Retinal pigment epithelial cell (primary cell): ENCODE data around the gene C3orf62.
A peak's percentile ranks its signal among the peaks of the same experiment; 100 is the strongest.
"Not testable (repeated sequence)": the region's sequence is repeated elsewhere in the genome, so short reads cannot be mapped to it uniquely, and the experiment has no call there.

Source experiments
- DNase-seq: peaks from one replicate; pipeline ENCODE4 v3.0.0-alpha.2; 2010; ENCODE audit warnings: low read depth
- H3K4me3 ChIP-seq: 2 replicates; pipeline ENCODE4 v1.5.1; 2011; ENCODE audit warnings: mild to moderate bottlenecking, low read length, control low read depth, moderate library complexity
- TF ChIP-seq, protein P1 (sequence below): conservative IDR thresholded peaks from 2 replicates; pipeline ENCODE4 v1.5.1; 2011; ENCODE audit warnings: low read depth, low read length, control low read depth, inconsistent platforms

C3orf62 gene

GRCh38 chr3:49255718-49256511 is 21.1 kb downstream of the C3orf62 start:
- TF ChIP-seq, protein P1, sequence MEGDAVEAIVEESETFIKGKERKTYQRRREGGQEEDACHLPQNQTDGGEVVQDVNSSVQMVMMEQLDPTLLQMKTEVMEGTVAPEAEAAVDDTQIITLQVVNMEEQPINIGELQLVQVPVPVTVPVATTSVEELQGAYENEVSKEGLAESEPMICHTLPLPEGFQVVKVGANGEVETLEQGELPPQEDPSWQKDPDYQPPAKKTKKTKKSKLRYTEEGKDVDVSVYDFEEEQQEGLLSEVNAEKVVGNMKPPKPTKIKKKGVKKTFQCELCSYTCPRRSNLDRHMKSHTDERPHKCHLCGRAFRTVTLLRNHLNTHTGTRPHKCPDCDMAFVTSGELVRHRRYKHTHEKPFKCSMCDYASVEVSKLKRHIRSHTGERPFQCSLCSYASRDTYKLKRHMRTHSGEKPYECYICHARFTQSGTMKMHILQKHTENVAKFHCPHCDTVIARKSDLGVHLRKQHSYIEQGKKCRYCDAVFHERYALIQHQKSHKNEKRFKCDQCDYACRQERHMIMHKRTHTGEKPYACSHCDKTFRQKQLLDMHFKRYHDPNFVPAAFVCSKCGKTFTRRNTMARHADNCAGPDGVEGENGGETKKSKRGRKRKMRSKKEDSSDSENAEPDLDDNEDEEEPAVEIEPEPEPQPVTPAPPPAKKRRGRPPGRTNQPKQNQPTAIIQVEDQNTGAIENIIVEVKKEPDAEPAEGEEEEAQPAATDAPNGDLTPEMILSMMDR, result no peak
- H3K4me3 ChIP-seq, result no peak overlapping the region
- no peak for DNase-seq

- TF ChIP-seq, protein P1, result no peak
- no peak for DNase-seq
- H3K4me3 ChIP-seq, result no peak overlapping the region
These were observed 21.9 kb downstream of the C3orf62 start for GRCh38 chr3:49255112-49255511.

DNA sequence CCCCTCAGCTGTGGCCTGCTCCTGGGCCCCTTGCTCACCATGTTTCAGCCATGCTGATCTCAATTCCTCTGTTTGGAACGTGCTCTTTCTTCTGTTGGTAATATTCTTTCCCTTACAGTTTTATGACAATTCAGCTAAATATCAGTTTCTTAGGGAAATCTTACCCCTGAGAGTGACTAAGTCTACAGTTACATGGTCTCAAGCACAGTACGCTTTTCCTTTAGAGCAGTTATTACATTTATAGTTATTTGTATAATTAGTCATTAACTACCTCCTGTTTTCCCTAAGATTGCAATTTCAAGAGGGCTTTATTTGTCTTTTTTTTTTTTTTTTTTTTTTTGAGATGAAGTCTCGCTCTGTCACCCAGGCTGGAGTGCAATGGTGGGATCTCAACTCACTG is 23.5 kb downstream of the C3orf62 start:
- DNase-seq, result no peak
- H3K4me3 ChIP-seq, result no peak overlapping the region
- TF ChIP-seq, protein P1, result no peak

DNA sequence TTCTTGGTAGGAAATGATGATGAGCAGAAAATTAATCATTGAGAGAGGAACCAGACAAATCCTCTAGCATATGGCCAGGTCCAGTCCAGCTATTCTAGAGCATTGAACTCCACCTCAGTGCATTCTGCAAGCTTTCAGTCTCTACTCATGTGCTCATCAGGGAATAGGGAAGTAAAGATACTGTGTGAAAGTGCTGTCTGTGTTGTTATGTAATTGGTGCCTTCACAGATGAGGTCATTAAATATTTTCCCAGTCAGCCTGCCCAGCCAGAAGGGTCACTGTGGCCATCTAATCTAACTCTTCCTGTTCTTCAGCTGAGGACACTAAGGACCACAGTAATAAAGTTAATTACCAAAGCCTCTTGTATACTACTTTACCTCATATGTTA is 28.2 kb downstream of the C3orf62 start:
- H3K4me3 ChIP-seq, result no peak overlapping the region
- TF ChIP-seq, protein P1, result no peak
- DNase-seq, result no peak

GRCh38 chr3:49244581-49245205 is 32.3 kb downstream of the C3orf62 start:
- TF ChIP-seq, protein P1, result no peak
- no peak overlapping the region for H3K4me3 ChIP-seq
- DNase-seq, result no peak

DNA sequence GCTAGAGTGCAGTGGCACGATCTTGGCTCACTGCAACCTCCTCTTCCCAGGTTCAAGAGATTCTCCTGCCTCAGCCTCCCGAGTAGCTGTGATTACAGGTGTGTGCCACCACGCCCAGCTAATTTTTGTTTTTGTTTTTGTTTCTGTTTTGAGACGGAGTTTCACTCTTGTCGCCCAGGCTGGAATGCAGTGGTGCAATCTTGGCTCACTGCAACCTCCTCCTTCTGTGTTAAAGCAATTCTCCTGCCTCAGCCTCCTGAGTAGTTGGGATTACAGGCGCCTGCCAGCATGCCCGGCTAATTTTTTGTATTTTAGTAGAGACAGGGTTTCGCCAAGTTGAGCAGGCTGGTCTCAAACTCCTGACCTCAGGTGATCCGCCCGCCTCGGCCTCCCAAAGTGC is 36.9 kb downstream of the C3orf62 start:
- not testable (repeated sequence) for H3K4me3 ChIP-seq, DNase-seq

- DNase-seq, result peak; percentile 81
These were observed 38.5 kb downstream of the C3orf62 start for GRCh38 chr3:49238274-49239127.

More at GRCh38 chr3:49238274-49239127, 38.5 kb downstream of the C3orf62 start:
- no peak overlapping the region for H3K4me3 ChIP-seq
- TF ChIP-seq, protein P1, result no peak
